HG03039 (cell line): Measurements from ENCODE around the gene ARHGEF4.

Experiments used
- ATAC-seq: cut with Tn5 transposase; IDR thresholded peaks from one replicate; pipeline ENCODE4 v1.9.1; 2021; ENCODE audit warnings: mild to moderate bottlenecking, moderate library complexity; ENCODE audit not compliant: unreplicated experiment

Gene ARHGEF4

GRCh38 chr2:131046028-131046917 is 209.6 kb downstream of the ARHGEF4 start:
- no peak for ATAC-seq

GRCh38 chr2:131046918-131047652 is 210.4 kb downstream of the ARHGEF4 start:
- no peak for ATAC-seq

GRCh38 chr2:131047920-131048560 is 211.3 kb downstream of the ARHGEF4 start:
- ATAC-seq, result no peak

- ATAC-seq, result no peak
Observed at GRCh38 chr2:131048641-131049040, 211.9 kb downstream of the ARHGEF4 start.

GRCh38 chr2:131049150-131049718 is 212.5 kb downstream of the ARHGEF4 start:
- no peak for ATAC-seq

- ATAC-seq, result no peak
Observed at GRCh38 chr2:131050896-131051295, 214.2 kb downstream of the ARHGEF4 start.

- no peak for ATAC-seq
Observed at GRCh38 chr2:131052741-131053263, 216.1 kb downstream of the ARHGEF4 start.

GRCh38 chr2:131054488-131054887 is 217.8 kb downstream of the ARHGEF4 start:
- no peak for ATAC-seq

- ATAC-seq, result no peak
Observed at GRCh38 chr2:131055169-131056065, 218.7 kb downstream of the ARHGEF4 start.

GRCh38 chr2:131056204-131056931 is 219.7 kb downstream of the ARHGEF4 start:
- no peak for ATAC-seq

- no peak for ATAC-seq
Observed at GRCh38 chr2:131056932-131057287, 220.2 kb downstream of the ARHGEF4 start.

GRCh38 chr2:131058214-131058843 is 221.6 kb downstream of the ARHGEF4 start:
- no peak for ATAC-seq

- ATAC-seq, result no peak
Observed at GRCh38 chr2:131058920-131059319, 222.2 kb downstream of the ARHGEF4 start.

- no peak for ATAC-seq
Observed at GRCh38 chr2:131063501-131064283, 227.0 kb downstream of the ARHGEF4 start.

GRCh38 chr2:131064589-131065512 is 228.1 kb downstream of the ARHGEF4 start:
- no peak for ATAC-seq

- ATAC-seq, result no peak
Observed at GRCh38 chr2:131067465-131068125, 230.9 kb downstream of the ARHGEF4 start.
